GM20000 (cell line): ENCODE measurements around the gene AXL.

ENCODE experiments used
- DNase-seq: peaks from one replicate; pipeline ENCODE4 v3.0.0; 2012; ENCODE audit warnings: low spot score
- TF ChIP-seq, protein P1 (sequence below): IDR thresholded peaks from 2 replicates; pipeline ENCODE4 v1.5.1; 2012; ENCODE audit warnings: mild to moderate bottlenecking, control low read depth; ENCODE audit errors: extremely low read depth, missing control alignments

The AXL gene

DNA sequence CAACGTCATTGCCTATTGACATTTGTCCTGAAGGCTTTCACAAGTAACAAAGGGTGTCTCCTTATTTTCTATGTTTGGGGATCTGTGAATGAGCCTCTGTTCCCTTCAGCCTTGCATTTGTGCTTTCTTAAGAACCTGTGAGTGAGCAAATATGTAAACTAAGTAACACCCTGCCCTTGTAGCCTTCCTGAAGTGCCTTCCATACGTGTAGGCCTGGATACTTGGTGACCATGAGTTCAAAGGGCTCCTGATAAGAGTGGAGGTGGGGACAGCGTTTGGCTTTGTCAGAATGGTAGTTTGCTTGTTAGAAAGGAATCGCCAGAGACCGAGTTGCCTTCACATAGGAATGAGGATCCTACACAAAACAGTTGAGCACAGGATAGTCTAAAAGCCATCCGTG, 76.5 kb downstream of the AXL start:
- no peak for DNase-seq
- TF ChIP-seq, protein P1, sequence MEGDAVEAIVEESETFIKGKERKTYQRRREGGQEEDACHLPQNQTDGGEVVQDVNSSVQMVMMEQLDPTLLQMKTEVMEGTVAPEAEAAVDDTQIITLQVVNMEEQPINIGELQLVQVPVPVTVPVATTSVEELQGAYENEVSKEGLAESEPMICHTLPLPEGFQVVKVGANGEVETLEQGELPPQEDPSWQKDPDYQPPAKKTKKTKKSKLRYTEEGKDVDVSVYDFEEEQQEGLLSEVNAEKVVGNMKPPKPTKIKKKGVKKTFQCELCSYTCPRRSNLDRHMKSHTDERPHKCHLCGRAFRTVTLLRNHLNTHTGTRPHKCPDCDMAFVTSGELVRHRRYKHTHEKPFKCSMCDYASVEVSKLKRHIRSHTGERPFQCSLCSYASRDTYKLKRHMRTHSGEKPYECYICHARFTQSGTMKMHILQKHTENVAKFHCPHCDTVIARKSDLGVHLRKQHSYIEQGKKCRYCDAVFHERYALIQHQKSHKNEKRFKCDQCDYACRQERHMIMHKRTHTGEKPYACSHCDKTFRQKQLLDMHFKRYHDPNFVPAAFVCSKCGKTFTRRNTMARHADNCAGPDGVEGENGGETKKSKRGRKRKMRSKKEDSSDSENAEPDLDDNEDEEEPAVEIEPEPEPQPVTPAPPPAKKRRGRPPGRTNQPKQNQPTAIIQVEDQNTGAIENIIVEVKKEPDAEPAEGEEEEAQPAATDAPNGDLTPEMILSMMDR: no peak

DNA sequence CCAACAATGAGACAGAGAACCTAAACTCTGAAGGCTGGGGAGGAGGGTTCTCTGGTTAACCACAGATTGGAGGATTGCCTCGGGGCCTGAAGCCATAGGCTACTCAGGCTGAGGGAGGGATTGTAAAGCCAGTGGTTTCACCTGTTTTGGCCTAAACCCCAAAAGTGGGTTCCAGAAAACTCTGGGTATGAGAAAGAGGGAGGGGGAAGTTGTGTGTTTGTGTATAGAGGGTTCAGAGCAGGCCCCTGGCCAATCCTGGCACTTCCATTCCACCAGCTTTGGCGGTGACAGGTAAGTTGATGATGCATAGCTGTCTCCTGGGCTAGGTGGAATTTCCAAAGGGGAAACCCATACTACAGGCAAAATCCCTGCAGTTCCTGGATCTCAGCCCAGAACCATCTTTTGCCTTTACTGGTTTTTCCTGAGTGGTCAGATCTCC, 77.4 kb downstream of the AXL start:
- DNase-seq: no peak
- TF ChIP-seq, protein P1: no peak

DNA sequence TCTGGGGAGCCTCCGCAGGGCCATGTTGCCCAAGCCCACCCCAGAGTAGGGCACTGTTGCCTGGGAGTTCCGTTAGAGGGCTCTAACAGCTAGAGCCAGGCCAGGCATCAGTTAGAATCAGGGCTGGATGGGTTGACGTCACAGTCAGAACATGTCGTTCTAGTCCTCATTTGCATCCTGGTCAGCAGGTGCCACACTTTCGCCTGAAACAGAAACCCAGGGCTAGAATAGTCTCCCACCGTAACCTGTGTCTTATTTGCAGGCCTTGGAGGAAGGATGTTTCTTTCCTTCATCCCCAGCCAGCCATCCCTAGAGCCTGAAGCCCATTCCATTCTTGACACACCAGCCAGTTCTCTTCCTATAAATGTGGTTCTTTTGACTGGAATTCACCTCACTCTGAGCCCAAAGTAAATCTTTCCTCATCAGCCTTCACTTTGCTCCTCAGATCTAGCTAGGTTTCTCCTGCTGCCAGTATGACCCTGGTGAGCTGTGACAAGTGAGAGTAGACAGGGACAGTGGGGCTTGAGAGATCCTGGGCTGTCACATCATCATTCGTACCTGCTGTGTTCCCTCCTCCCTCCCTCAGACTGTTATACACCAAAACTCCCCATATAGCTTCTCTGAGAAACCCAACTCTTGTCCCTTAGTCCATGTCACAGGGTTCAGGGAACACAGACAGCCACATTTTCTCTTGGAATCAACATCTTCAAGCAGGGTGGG, 78.8 kb downstream of the AXL start:
- TF ChIP-seq, protein P1: no peak
- DNase-seq: peak; percentile 88

GRCh38 chr19:41298348-41298964, 79.4 kb downstream of the AXL start:
- DNase-seq: no peak
- TF ChIP-seq, protein P1: no peak

DNA sequence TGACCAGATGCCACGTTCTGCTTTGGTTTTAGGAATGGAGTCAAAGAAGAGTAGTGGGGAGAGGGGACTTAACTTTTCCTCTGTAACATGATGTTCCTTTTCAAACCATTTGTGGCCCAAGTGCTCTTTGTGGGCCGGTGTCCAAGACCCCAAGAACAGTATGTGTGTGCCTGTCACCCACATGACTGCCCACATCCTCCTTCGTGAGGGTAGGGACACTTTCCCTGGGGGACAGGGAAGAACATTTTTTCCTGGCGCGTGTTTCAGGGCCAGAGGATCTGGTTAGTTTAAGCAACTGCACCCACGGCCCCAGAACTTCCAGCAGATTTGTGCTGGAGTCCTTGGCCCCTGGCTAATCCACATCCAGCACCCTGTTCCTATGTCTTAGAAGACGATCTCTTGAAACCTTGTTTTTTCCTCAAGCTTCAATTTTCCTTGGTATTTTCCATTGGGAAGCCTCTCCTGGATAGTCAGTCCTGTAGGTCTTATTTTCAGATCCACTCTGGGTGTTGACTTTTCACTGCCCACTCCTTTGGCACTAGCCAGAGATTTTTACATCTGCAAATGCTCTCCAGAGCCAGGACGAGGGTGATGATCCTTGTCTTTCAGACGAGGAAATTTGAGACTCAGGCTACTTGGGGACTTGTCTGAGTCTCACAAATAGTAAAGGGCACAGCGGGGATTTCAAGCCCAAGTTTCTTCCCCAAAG, 80.2 kb downstream of the AXL start:
- TF ChIP-seq, protein P1: no peak
- DNase-seq: no peak

GRCh38 chr19:41299755-41300089, 80.7 kb downstream of the AXL start:
- DNase-seq: no peak
- TF ChIP-seq, protein P1: no peak

DNA sequence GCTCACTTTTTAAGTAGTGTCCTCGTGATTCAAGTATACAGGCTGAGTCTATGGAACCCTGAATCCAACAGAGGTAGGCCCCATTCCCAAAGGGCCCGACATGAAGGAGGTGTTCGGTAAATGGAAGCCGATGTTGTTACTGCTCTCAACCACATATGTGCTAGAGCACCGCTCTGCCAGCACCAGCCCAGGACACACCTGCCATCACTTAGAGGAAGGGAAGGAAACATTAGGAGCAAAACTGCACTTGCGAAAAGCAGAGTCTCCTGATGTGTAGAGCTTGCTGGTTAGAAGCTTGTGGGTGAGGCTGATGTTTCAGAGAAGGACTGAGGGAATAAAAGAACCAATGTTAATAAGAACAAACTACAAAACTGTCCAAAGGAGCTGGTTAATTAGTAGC, 81.5 kb downstream of the AXL start:
- no peak for DNase-seq
- TF ChIP-seq, protein P1: no peak
